Gastroesophageal sphincter (tissue), 3 donors: Measurements from ENCODE around the gene SH3PXD2B.

Experiments used
- POLR2A ChIP-seq, 2 donors: fragments of 450-650 bp; IDR thresholded peaks; one replicate each; pipeline ENCODE4 v1.6.1; 2017; ENCODE audit warnings: antibody characterized with exemption in 2 of 2, mild to moderate bottlenecking in 2 of 2, moderate library complexity in 1 of 2
- TF ChIP-seq, protein P1 (sequence below), 4 experiments: fragments of 200-600 bp in 2 of 4; fragments of 450-650 bp in 2 of 4; sonication (generic) in 1 of 4; IDR thresholded peaks; one replicate each; pipeline ENCODE4 v1.5.1; 2017 to 2019; ENCODE audit warnings: antibody characterized with exemption in 4 of 4, mild to moderate bottlenecking in 2 of 4, moderate library complexity in 2 of 4

DNA sequence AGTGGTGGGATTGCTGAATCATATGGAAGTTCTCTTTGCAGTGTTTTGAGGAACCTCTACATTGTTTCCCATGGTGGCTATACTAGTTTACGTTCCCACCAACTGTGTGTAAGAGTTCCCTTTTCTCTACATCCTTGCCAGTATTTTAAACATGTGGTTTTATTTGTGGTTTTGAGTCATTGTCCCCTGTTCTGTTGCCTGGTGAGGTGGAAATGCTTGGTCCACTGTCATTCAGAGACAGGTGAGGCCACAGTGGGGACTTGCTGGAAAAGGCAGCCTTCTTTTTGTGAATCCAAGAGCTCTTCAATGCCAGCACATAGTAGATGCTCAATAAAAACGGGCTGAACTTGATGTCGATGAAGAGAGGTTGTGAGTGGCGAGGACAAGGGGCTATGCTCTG lies 44.2 kb downstream of the SH3PXD2B start:
- TF ChIP-seq, protein P1, sequence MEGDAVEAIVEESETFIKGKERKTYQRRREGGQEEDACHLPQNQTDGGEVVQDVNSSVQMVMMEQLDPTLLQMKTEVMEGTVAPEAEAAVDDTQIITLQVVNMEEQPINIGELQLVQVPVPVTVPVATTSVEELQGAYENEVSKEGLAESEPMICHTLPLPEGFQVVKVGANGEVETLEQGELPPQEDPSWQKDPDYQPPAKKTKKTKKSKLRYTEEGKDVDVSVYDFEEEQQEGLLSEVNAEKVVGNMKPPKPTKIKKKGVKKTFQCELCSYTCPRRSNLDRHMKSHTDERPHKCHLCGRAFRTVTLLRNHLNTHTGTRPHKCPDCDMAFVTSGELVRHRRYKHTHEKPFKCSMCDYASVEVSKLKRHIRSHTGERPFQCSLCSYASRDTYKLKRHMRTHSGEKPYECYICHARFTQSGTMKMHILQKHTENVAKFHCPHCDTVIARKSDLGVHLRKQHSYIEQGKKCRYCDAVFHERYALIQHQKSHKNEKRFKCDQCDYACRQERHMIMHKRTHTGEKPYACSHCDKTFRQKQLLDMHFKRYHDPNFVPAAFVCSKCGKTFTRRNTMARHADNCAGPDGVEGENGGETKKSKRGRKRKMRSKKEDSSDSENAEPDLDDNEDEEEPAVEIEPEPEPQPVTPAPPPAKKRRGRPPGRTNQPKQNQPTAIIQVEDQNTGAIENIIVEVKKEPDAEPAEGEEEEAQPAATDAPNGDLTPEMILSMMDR (IDR thresholded peaks at IDR 0.05): no peak
- no peak for TF ChIP-seq POLR2A (IDR thresholded peaks at IDR 0.05)
